NOMO-1 treated with DMSO at 0.1 percent for 48 hours (cell line): ENCODE measurements around the gene MVK.

Source experiments
- DNase-seq: peaks from one replicate; lab custom pipeline; 2025; ENCODE audit not compliant: unreplicated experiment; lab: John Stamatoyannopoulos, UW

Gene MVK

DNA sequence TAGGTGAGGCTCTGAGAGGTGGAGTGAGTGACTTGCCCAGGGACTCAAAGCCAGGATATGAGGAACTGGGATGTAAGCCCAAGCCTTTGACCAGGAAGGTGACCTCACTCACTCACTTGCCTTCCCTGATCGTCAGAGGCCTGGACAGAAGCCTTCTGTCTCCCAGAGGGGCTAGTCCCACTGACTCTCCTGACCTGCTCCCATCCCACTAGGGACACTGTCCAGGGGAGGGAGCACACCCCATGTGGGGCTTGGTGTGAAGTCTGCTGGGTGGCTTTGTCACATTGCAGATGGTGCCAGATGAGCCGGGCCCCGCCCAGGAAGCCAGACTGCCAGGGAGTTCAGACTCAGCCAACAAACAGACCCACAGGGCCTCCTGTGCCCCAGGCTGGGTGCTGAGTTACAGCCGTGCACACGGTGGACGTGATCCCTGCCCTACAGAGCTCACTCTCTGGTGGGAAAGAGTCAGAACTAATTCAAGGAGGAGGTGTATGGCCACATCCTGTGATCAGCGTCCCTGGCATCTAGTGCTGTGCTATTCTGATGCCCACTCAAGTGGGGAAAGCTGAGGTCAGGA is 28.6 kb upstream of the MVK start:
- no peak for DNase-seq

GRCh38 chr12:109545826-109546225 is 27.8 kb upstream of the MVK start:
- DNase-seq = no peak

- DNase-seq = no peak
These were observed 26.3 kb upstream of the MVK start for GRCh38 chr12:109547286-109547685.

DNA sequence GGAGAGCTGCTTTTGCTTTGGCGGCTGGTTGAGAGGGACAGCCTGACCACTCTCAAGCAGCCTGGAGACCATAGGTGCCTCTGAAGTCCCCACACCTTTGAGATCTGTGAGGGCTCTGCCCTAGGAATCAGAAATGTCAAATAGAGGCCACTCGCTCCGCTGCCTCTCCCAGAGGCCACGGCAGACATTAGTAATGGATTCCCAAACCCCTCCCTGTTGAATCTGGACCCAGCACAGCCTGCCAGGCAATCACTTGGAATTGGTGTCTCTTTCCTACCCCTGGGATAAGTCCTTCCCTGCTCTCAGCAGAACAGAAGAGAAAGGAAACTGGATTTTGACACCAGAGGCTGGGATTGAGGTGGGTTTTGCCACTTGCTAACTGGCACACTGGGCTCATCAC is 25.3 kb upstream of the MVK start:
- no peak for DNase-seq

- no peak for DNase-seq
These were observed 23.9 kb upstream of the MVK start for GRCh38 chr12:109549613-109550270.

DNA sequence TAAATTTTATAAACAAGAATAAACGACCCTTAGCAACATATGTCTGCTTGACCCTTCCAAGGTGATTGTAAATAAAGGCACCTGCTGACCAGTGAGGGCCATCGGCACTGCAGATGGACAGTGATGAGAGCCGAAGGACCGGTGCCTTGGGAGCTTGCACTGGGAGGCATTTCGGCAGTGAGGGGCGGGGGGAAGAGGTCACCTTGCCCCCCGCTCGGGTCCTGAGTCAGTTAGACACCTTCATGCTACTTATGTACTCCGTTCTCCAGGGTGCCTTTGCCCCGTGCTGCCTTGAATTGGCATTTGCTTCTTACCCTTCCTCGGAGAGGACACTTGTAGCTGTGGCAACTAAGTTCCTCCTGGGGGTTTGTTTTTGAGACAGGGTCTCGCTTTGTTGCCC is 23.3 kb upstream of the MVK start:
- DNase-seq = no peak

DNA sequence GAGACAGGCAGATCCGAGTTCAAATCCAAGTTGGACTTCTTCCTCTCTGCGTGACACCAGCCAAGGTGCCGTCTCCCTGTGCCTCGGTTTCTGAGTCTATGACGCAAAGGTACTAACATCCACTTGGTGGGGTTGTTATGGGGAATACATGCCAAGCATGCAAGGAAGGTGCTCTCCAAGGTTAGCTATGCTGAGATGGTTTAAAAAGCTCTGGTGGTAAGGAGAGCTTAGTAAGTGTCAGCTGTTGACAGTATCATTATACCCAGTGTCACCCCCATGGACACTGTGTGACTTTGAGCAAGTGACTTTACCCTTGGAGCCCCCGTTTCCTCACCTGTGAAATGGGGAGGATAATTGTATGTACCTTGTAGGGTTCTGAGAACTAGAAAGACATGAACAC is 22.5 kb upstream of the MVK start:
- no peak for DNase-seq

DNA sequence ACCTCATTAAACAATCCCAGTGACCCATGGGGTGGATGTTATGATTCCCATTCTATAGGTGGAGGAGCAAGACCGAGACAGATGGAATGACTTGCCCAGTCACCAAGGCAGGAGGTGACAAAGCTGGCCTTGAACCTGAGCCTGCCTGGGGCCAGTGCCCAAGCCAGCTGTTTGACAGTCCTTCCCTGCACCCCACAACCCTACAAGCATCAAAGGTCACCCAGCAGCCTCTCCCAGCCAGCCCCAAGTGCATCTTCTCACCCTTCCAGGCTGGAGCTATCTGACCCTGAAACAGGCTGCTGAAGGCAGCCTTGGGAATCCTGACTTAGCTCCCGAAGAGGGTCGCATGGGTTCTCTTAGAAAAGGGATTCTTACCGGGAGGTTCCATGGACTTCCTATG is 20.6 kb upstream of the MVK start:
- no peak for DNase-seq

GRCh38 chr12:109553483-109553882 is 20.1 kb upstream of the MVK start:
- DNase-seq = no peak

DNA sequence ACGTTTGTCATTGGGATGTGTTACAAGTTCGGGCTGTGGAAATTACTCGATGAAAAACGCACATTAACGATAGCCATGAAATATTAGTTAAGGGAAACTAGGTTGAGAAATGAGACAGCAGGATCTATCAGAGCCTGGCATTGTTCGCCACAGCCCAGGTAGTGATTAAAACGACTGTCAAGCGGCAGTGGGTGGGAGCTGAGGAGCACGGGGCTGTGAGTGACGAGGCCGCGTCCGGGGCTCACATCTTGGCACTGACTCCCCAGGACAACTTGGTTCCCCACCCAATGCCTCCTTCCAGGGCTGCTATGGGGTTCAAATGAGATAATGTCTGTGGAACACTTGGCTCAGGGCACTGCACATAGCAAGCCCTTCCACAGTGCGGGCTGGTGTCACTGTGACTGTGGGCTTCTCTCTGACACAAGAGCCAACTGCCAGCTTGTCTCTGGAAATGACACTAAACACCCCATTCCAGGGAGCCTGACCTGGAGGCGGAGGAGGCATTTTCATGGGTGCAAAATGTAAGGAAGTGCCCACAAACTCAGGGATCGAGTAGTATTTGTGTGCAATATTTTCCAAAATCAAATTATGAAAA is 19.6 kb upstream of the MVK start:
- no peak for DNase-seq

DNA sequence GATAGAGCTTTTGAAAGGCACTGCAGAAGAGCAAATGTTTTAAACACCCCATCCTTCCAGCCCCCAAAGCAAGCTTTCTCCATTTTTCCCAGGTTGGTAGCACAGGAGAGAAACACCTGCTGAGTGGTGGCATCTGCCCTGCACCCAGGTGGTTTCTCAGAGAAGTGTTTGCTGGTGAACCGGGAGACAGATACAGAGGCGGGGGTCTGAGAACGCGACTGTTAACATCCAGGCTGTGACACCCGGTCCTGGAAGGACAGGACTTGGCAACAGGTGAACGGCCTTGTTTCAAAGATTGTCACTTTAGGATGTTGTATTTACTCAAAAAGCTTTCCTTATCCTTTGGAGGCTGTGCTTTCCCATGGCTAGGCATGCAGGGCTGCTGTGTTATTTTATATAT is 18.8 kb upstream of the MVK start:
- DNase-seq = no peak

GRCh38 chr12:109555431-109556315 is 17.9 kb upstream of the MVK start:
- no peak for DNase-seq

GRCh38 chr12:109557200-109557599 is 16.4 kb upstream of the MVK start:
- DNase-seq = no peak

DNA sequence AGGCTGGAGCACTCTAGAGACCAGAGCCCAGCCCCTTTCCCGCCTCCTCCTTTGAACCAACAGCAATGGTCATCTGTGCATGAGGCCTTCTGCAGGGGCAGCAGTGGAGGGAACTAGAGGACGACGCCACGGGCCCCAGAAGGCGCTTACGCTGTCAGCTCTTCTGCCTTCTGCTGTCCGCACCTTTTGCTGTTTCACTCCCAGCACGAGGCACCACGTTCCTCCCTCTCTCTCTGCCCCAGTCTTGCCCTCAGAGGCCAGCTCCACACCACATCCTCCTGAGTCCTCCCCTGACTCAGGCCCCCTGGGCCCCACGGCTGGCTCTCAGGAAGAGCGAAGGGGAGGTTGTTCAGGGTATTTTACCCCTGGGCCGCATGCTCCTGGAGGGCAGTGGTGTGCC is 15.8 kb upstream of the MVK start:
- no peak for DNase-seq

DNA sequence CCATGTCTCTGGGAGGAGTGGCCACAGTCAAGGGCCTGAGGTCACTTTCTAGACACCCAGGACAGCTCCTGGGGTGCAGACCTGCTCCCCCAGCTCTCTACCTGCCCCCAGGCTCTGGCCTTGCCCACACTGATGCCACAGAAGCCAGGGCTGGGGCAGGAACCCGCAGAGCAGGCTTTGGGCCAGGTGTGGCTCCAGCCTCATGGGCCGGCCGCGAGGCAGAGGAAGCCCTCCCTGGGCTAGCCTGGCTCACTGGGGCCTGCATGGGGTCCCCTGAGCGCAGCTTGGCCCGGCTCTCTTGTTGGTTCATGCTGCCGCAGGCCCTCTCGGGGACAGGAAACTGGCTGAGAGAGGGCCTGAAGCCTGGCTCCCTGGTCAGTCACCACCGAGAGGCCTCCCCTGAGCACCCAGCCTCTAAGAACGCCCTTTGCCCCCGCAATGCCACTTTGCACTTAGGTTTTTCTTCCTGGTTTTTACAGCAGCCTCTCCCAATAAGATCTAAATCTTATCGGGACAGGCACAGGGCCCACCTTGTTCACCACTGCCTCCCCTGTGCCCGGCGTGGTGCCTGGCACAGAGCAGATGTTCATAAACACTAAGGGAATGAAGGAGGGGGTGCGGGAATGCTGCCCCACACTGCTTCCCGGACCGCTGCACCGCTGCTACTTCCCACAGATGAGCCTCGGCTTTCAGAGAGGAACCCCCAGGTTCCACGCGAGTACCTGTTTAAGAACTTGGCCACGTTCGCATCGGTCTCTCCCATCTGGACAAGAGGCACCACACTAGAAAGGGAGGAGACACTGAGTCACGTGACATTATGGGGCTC is 15.0 kb upstream of the MVK start:
- no peak for DNase-seq

DNA sequence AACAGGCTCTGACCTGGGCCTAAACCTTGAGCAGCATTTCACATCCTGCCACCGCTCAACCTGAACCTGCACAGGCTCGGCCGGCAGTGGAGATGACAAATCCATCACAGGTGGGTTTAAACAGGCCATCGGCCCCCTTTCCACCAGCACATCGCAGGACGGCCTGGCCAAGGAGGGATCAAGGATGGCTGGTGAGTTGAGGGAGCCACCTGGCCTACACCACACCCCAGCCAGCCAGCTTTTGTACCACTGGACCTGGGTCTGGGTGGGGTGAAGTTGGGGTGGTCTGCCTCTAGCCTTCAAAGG is 14.4 kb upstream of the MVK start:
- DNase-seq = no peak

GRCh38 chr12:109559601-109560000 is 14.0 kb upstream of the MVK start:
- DNase-seq = no peak

DNA sequence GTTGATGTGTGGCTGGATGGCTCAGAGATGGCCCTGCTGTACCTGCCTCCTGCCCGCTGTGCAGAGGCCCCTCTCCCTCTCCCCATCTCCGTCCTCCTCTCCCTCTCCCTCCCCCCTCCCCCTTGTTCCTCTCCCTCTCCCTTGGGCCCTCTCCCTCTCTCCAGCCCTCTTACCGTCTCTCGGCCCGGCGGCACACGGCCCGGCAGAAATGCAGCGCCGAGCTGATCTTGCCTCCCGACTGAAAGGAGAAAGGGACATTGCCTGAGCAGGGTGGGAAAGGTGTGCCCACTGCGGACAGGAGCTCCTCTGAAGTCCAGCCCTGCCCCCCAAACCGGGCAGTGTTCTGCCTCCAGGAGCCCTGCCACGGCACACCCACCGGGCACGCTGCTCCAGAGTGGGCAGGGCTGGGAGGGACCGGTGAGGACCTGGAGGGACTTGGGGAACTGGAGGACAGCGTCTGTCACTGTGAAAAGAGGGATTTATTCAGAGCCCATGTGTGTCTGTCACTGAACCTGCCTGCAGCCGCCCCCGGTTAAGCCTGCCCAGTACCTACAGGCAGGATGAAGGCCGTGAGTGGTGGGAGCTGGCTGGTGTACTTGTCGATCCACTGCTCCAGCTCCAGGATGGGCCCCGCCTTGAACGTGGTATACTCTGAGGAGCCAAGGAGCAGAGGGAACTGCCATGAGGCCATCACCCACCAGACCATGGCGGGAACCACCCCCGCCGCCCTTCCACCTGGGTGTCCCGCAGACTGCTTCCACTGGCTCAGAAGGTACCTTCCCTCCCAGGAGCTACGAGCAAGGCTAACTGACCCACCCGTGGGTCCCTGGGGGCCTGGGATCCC is 12.5 kb upstream of the MVK start:
- no peak for DNase-seq

GRCh38 chr12:109561711-109562030 is 11.9 kb upstream of the MVK start:
- no peak for DNase-seq

DNA sequence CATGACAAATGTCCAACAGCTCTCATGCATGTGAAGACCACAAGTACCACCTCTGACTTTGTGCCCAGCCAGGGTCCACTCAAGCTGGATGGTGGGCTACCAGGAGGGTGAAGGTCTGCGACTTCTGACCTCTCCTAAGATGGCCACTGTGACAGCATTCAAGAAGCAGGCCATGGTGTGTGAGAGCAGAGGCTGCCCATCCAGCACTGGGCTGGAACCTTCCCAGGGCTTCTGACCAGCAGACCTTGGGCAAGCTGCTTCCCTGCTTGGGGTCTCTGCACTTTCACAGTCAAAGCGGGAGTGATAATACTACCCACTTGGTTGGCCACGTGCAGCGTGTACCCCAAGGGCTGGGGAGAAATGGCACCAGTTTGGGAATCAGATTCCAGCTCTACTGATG is 10.7 kb upstream of the MVK start:
- no peak for DNase-seq
